GM21737 (cell line): ENCODE measurements around the gene CNOT6L.
"Not testable (repeated sequence)": the region's sequence is repeated elsewhere in the genome, so short reads cannot be mapped to it uniquely, and the experiment has no call there.

Source experiments
- ATAC-seq: cut with Tn5 transposase; IDR thresholded peaks from one replicate; pipeline ENCODE4 v1.9.1; 2021; ENCODE audit warnings: mild to moderate bottlenecking, moderate library complexity; ENCODE audit not compliant: unreplicated experiment

The CNOT6L gene

GRCh38 chr4:77818602-77819403 is at the start of gene CNOT6L:
CNOT6L (minus strand) TSS chr4:77819368; CDS start chr4:77819308, 60 bp downstream.
- ATAC-seq: peak; percentile 37

DNA sequence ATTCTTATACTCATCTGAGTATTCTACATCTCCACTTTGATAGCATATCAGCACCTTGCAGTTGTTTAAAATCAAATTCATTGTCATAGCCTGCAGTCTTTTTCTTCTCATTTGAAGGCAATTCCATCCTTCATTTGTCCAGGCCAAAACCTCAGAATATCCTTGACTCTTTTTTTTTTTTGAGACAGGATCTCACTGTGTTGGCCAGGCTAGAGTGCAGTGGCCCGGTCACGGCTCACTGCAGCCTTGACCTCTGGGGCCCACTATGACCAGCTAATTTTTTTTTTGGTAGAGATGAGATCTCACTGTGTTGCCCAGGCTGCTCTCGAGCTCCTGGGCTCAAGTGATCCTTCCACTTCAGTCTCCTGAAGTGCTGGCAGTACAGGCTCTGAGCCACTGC is 46.1 kb upstream of the CNOT6L start:
- no peak for ATAC-seq

GRCh38 chr4:77863341-77863740 is 44.2 kb upstream of the CNOT6L start:
- ATAC-seq: not testable (repeated sequence)

DNA sequence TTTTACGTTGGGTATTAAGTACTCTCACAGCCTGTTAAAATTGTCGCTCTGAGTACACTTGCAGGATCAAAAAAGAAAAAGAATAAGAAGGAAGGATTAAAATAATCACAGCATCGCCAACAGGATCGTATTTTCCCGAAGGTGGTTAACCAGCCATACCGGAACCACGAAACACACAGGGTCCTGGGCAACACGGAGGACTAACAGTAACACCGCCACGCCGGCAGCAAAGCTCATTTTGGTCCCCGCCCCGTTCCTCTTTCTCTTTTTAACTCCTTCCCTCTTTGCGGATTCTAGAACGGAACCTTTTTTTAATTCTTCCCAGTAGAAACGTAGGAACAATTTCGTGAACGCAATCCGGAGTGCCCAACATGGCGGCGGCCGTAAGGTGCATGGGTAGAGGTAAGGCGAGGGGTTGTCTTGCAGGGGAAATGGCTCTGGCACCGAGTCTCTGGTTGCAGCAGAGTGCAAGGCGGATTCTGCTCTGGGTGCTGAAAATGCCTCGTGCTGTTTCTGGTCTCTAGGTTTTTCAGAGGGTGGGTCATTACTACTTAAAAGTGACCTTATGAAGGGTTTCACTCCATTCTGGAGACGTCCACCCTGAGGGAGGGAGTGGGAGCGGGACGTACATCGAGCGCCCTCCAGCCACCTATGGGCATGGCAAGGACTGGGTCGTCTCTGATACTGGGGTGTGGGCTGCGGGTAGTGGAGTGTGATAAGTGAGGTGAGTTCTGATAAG is 43.5 kb upstream of the CNOT6L start, which contains the start of gene MRPL1:
Gene MRPL1, plus strand, starts transcription at position 353 of the 739 bp plus-strand sequence. Its CDS starts 19 bp downstream, at position 372.
- peak; percentile 79 for ATAC-seq

GRCh38 chr4:77861495-77861894 is 42.3 kb upstream of the CNOT6L start:
- no peak for ATAC-seq

- no peak for ATAC-seq
These were observed 40.1 kb upstream of the CNOT6L start for GRCh38 chr4:77859256-77859655.

DNA sequence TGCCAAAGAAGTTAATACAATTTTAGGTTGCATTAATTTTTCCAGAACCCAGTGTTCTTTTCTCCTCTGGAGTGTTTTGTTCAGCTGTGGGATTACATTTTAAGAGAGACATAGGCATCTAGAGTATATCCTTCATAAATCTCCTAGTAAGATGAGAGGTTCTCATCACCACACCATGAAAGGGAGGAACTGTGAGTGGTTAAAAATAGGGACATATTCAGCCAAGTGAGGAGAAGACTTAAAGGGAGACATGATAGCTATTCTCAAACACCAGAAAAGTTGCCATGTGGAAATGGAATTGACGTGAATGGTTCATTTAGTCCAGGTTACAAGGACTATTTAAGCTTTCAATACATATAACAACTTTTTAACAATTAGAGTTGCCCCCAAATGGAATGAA is 37.0 kb upstream of the CNOT6L start:
- no peak for ATAC-seq

DNA sequence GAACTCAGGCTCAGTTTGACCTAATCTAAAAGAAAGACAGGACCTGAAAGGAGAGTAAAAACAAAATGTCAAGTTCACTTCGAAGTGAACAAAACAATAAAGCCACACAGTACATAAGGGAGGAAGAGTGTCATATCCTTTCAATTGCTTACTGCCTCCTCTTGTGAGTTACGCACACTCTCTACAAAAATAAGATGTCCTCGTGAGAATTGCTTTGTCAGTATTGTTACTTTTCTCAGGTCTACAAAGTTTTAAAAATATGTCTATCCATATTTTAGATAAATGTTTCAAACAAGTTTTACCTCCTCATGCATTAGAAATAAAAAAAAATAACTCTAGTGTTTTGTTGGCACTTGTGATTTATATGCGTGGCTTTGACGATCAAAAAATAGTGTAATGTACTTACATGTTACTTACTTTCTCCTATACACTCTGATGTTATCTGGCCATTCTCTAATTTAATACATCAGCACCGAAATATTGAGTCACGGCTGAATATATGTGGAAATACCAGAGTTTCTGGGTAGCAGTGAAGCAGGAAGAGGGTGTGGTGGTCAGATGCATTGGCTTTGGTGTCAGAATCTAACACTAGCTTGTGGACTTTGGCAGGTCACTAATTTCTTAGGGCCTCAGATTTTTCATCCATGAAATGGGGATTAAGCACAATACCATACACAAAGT is 35.4 kb upstream of the CNOT6L start:
- no peak for ATAC-seq

- ATAC-seq: peak; percentile 71
These were observed 33.8 kb upstream of the CNOT6L start for GRCh38 chr4:77852892-77853495.

DNA sequence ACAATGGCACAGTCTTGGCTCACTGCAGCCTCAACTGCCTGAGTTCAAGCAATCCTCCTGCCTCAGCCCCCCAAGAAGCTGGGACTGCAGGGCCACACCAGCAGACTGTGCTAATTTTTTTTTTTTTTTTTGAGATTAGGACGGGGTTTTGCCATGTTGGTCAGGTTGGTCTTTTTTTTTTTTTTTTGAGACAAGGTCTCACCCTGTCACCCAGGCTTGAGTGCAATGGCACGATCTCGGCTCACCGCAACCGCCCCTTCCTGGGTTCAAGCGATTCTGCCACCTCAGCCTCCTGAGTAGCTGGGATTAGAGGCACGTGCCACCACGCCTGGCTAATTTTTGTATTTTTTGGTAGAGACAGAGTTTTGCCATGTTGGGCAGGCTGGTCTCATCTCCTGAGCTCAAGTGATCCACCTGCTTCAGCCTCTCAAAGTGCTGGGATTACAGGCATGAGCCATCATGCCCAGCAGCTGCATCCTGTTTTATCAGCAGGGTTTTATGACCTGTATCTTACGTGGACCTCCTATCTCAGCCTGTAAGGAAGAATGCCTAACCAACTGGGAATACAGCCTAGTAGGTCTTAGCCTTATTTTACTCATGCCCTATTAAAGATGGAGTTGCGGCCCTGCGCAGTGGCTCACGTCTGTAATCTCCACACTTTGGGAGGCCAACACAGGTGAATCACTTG is 30.3 kb upstream of the CNOT6L start:
- ATAC-seq: no peak

DNA sequence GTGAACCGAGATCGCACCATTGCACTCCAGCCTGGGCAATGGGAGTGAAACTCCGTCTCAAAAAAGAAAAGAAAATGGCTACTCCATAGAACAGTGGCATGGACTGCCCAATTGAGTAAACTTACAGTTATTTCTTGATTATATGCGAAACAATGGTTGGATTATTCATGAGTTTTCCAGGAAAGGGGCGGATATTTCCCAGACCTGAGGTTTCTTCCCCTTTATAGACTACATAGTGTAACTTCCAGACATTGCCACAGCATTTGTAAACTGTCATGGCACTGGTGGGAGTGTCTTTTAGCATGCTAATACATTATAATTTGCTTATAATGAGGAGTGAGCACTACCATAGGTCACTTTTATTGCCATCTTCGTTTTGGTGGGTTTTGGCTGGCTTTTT is 29.3 kb upstream of the CNOT6L start:
- no peak for ATAC-seq

DNA sequence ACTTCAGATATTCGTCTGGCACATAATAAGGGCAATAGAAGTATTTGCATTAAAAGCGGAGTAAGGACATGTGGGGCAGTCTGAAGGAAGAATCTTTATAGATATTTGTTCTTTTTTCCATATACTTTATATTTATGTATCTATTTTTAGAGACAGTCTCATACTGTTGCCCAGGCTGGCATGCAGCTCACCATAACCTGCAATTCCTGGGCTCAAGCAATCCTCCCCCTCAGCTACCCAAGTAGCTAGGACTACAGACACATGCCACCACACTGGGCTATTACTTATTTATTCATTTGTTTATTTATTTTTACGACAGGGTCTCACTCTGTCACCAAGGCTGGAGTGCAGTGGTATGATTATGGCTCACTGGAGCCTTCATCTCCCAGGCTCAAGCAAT is 26.8 kb upstream of the CNOT6L start:
- ATAC-seq: no peak

- ATAC-seq: no peak
These were observed 26.2 kb upstream of the CNOT6L start for GRCh38 chr4:77845400-77845799.

DNA sequence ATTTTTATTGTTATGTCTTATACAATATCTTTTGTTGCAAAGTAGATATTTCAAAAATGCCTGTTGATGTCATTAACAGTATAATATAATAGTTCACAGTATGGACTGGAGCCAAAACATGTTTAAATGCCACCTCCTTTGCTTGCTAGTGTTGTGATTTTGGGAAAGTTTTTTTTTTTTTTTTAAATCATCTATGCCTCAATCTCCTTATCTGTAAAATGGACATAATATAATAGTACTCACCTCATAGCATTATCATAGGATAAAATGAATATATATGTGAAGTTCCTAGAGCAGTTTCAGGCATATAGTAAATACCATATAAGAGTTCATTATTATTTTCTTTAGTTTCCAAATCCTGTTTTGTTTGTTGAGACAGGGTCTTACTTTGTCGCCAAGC is 25.2 kb upstream of the CNOT6L start:
- no peak for ATAC-seq

GRCh38 chr4:77843628-77844027 is 24.5 kb upstream of the CNOT6L start:
- no peak for ATAC-seq

DNA sequence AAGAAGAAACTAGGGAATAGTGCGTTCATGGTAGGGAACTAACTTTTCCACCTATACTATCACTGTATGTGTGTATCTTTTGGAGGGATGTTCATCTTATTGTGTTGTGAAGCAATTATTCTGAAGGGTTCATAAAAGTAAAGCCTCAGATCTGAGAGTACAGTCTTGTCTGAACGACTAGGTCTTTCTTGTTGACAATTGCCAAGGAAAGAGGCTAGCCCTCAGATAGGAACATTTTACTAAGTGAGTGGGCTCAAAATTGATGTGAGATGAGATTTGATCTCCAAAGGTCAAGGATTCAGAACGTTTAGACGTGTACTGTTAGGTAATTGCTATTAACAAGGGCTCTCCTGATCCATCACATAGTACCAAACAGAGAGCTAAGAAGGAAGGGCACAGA is 15.2 kb upstream of the CNOT6L start:
- no peak for ATAC-seq

- no peak for ATAC-seq
These were observed 14.1 kb upstream of the CNOT6L start for GRCh38 chr4:77833126-77833724.

- no peak for ATAC-seq
These were observed 8.2 kb upstream of the CNOT6L start for GRCh38 chr4:77827343-77827742.

DNA sequence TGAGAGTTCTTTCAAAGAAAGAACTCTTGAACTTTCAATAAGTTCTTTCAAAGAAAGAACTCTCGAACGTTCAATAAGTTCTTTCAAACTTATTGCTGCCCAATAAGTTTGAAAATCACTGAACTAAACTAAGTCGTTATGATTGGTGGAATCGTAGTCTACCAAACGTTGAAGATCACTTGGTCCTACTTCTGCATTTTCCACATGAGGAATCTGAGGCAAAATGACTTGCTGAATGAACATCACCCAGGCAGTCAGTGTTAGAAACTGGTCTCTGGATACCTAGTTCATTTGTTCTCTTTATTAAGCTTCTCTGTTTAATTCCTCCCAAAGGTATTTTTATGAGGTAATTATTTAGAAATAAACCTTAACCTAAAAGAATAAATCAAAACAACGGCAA is 7.1 kb upstream of the CNOT6L start:
- no peak for ATAC-seq

GRCh38 chr4:77821775-77822174 is 2.6 kb upstream of the CNOT6L start:
- no peak for ATAC-seq
